Measurements from ENCODE around the gene CXCL5. TPM values are rescaled to one million over a fixed set of nuclear protein-coding genes. Genes with fewer than 3 reads are reported as not detected.

The CXCL5 gene
- total and polyA plus RNA-seq, 10 of the 15 experiments (the other 5 are each of a cell fraction or from before 2014, with no cell fraction given): not detected

DNA sequence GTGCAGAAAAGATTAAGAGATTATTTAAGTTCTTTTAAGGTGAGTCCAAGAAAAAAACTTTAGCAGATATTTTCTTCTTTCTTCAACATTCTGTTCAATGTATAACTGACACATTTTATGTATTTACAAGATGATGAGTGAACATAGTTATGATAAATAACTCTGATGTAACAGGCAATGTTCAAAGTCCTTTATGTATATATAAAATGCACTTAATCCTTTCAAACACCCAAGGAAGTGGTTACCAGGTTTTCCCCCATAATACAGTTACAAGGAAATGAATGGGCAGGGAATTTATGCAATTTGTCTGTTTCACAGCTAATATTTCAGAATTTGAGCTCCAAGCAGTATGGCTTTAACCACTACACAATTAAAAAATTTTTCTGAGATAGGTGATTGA, 31.8 kb upstream of the CXCL5 start:
- intact Hi-C loops (cut with micrococcal nuclease; ENCODE audit: unreplicated experiment): loop anchor here (10.0 kb wide), 1 partner anchor 365 kb away; no protein-coding TSS in a partner anchor
- H2AFZ ChIP-seq (ENCODE audit: control insufficient read depth, low read depth, low read length): no peak overlapping the region
- no peaks in the 10 kb centered on the region for H3K79me2 ChIP-seq (ENCODE audit: control insufficient read depth, insufficient read depth, low read length)
- FAIRE-seq: no peak
- no peaks in the 10 kb centered on the region for H4K20me1 ChIP-seq (ENCODE audit: control insufficient read depth, insufficient read depth)
- no peak overlapping the region for H3K4me2 ChIP-seq (ENCODE audit: control insufficient read depth, insufficient read depth)
- DNase-seq (ENCODE audit: low read depth, low spot score): no peak
- SMC1A ChIA-PET (ENCODE audit: uncharacterized antibody, unreplicated experiment): no interaction called here
- H3K27ac ChIP-seq (ENCODE audit: control insufficient read depth, insufficient read depth): no peak overlapping the region
- CTCF ChIA-PET: interaction anchor here (1.5 kb wide), 1 partner anchor 104 kb away, joined by 3 read pairs; no protein-coding TSS in a partner anchor
- no peak overlapping the region for H3K9ac ChIP-seq (ENCODE audit: control insufficient read depth, insufficient read depth, low read length)
- no peaks in the 10 kb centered on the region for H3K9me3 ChIP-seq (replicated peaks; ENCODE audit: control insufficient read depth, insufficient read depth, low read length)
- BruUV-seq (replicated peaks): no TSS peak
- no peak for ATAC-seq
- no peak overlapping the region for H3K4me3 ChIP-seq
- POLR2A ChIA-PET: no interaction called here
- H3K27me3 ChIP-seq (replicated peaks in 1 of 2; ENCODE audit: control insufficient read depth in 2 of 2, insufficient read depth in 2 of 2, low read length in 1 of 2): no peaks in the 10 kb centered on the region
- no peaks in the 10 kb centered on the region for H3K4me1 ChIP-seq (ENCODE audit: control insufficient read depth, insufficient read depth, low read length)
- RAD21 ChIA-PET (ENCODE audit: unreplicated experiment): no interaction called here
- TF ChIP-seq, protein P1, sequence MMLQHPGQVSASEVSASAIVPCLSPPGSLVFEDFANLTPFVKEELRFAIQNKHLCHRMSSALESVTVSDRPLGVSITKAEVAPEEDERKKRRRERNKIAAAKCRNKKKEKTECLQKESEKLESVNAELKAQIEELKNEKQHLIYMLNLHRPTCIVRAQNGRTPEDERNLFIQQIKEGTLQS (IDR thresholded peaks at IDR 0.05; ENCODE audit: borderline replicate concordance, extremely low read depth, low read depth, low read length): no peak
- TF ChIP-seq, protein P2, sequence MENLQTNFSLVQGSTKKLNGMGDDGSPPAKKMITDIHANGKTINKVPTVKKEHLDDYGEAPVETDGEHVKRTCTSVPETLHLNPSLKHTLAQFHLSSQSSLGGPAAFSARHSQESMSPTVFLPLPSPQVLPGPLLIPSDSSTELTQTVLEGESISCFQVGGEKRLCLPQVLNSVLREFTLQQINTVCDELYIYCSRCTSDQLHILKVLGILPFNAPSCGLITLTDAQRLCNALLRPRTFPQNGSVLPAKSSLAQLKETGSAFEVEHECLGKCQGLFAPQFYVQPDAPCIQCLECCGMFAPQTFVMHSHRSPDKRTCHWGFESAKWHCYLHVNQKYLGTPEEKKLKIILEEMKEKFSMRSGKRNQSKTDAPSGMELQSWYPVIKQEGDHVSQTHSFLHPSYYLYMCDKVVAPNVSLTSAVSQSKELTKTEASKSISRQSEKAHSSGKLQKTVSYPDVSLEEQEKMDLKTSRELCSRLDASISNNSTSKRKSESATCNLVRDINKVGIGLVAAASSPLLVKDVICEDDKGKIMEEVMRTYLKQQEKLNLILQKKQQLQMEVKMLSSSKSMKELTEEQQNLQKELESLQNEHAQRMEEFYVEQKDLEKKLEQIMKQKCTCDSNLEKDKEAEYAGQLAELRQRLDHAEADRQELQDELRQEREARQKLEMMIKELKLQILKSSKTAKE (IDR thresholded peaks at IDR 0.05; ENCODE audit: low read depth, poor library complexity, severe bottlenecking): no peak
- TF ChIP-seq, protein P3, sequence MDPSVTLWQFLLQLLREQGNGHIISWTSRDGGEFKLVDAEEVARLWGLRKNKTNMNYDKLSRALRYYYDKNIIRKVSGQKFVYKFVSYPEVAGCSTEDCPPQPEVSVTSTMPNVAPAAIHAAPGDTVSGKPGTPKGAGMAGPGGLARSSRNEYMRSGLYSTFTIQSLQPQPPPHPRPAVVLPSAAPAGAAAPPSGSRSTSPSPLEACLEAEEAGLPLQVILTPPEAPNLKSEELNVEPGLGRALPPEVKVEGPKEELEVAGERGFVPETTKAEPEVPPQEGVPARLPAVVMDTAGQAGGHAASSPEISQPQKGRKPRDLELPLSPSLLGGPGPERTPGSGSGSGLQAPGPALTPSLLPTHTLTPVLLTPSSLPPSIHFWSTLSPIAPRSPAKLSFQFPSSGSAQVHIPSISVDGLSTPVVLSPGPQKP (IDR thresholded peaks at IDR 0.05; ENCODE audit: low read depth, low read length): no peak
- TF ChIP-seq, protein P4, sequence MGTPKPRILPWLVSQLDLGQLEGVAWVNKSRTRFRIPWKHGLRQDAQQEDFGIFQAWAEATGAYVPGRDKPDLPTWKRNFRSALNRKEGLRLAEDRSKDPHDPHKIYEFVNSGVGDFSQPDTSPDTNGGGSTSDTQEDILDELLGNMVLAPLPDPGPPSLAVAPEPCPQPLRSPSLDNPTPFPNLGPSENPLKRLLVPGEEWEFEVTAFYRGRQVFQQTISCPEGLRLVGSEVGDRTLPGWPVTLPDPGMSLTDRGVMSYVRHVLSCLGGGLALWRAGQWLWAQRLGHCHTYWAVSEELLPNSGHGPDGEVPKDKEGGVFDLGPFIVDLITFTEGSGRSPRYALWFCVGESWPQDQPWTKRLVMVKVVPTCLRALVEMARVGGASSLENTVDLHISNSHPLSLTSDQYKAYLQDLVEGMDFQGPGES (IDR thresholded peaks at IDR 0.05): no peak
- TF ChIP-seq ZNF24 (IDR thresholded peaks at IDR 0.05) (no peak), LARP7 (IDR thresholded peaks at IDR 0.05) (no peak)
- in situ Hi-C loops (cut with MboI): no loop called here
- no peaks in the 10 kb centered on the region for H3K36me3 ChIP-seq (ENCODE audit: control insufficient read depth in 2 of 2, insufficient read depth in 2 of 2, low read length in 1 of 2)

Data from GM12878 (cell line).